IMR-90 (cell line): ENCODE measurements around the gene SLC2A14. TPM values are rescaled to one million over a fixed set of nuclear protein-coding genes. Genes with fewer than 3 reads are reported as not detected.

Experiments used
- ATAC-seq: fragments of 200-7000 bp; cut with Tn5 transposase; 2 replicates; pipeline ENCODE4 v1.9.1; 2020; ENCODE audit warnings: low read depth, mild to moderate bottlenecking, moderate library complexity
- BruUV-seq: library from RNA; stranded (reverse); fragments of 400-500 nt; replicated peaks from 2 replicates; lab custom pipeline; 2021; lab: Mats Ljungman, UMichigan
- CTCF ChIA-PET: fragments of 300-600 bp; formaldehyde crosslinking; extraction: SDS; loops from one replicate; lab custom pipeline; 2021; ENCODE audit warnings: antibody characterized with exemption; lab: Yijun Ruan, JAX
- POLR2A ChIA-PET: fragments of 300-600 bp; sonication (Branson Sonifier 250); formaldehyde crosslinking; loops from one replicate; lab custom pipeline; 2022; ENCODE audit warnings: antibody characterized with exemption; ENCODE audit not compliant: unreplicated experiment; lab: Charles Lee
- DNase-seq: peaks from one replicate; pipeline ENCODE4 v3.0.0; 2013
- H2AFZ ChIP-seq: replicated peaks from 2 replicates; pipeline ENCODE3; 2013; ENCODE audit warnings: low read length, mild to moderate bottlenecking; ENCODE audit not compliant: poor library complexity
- H2AK5ac ChIP-seq: 2 replicates; pipeline ENCODE4 v1.6.1; 2013; ENCODE audit warnings: low read depth, low read length, inconsistent platforms
- H2AK9ac ChIP-seq: replicated peaks from 2 replicates; pipeline ENCODE3; 2013; ENCODE audit warnings: mild to moderate bottlenecking, low read depth, low read length, moderate library complexity; ENCODE audit not compliant: poor library complexity
- H2BK120ac ChIP-seq: 2 replicates; pipeline ENCODE4 v1.6.1; 2013; ENCODE audit warnings: low read depth, low read length, inconsistent platforms
- H2BK15ac ChIP-seq: 3 replicates; pipeline ENCODE4 v1.6.1; 2013; ENCODE audit warnings: low read depth, low read length, inconsistent platforms
- H2BK20ac ChIP-seq: 2 replicates; pipeline ENCODE4 v1.6.1; 2013; ENCODE audit warnings: low read depth, mild to moderate bottlenecking, inconsistent platforms, low read length, moderate library complexity
- H2BK5ac ChIP-seq: 2 replicates; pipeline ENCODE4 v1.6.1; 2013; ENCODE audit warnings: mild to moderate bottlenecking, low read depth, low read length, inconsistent platforms; ENCODE audit not compliant: poor library complexity, severe bottlenecking
- H3K14ac ChIP-seq: replicated peaks from 2 replicates; pipeline ENCODE4 v1.6.1; 2013; ENCODE audit warnings: low read depth, low read length, inconsistent platforms
- H3K18ac ChIP-seq: 2 replicates; pipeline ENCODE4 v1.6.1; 2013; ENCODE audit warnings: low read depth, low read length, control low read depth
- H3K23ac ChIP-seq: 2 replicates; pipeline ENCODE4 v1.6.1; 2013; ENCODE audit warnings: low read depth, low read length, inconsistent platforms
- H3K27ac ChIP-seq: 2 replicates; pipeline ENCODE4 v1.5.1; 2013; ENCODE audit warnings: mild to moderate bottlenecking, control low read depth, low read length; ENCODE audit not compliant: insufficient read depth
- H3K27me3 ChIP-seq: 2 replicates; pipeline ENCODE4 v1.6.1; 2013; ENCODE audit warnings: low read length; ENCODE audit not compliant: control insufficient read depth, insufficient read depth
- H3K36me3 ChIP-seq: 2 replicates; pipeline ENCODE4 v1.6.1; 2013; ENCODE audit warnings: low read length, mixed read lengths; ENCODE audit not compliant: control insufficient read depth, insufficient read depth
- H3K4ac ChIP-seq: 2 replicates; pipeline ENCODE4 v1.6.1; 2013; ENCODE audit warnings: low read depth, low read length, inconsistent platforms
- H3K4me1 ChIP-seq: 2 replicates; pipeline ENCODE4 v1.6.1; 2013; ENCODE audit warnings: low read length, mixed read lengths; ENCODE audit not compliant: control insufficient read depth, insufficient read depth
- H3K4me2 ChIP-seq: 2 replicates; pipeline ENCODE4 v1.6.1; 2013; ENCODE audit warnings: low read depth, mild to moderate bottlenecking, control low read depth, low read length, moderate library complexity
- H3K4me3 ChIP-seq: 2 replicates; pipeline ENCODE4 v1.5.1; 2013; ENCODE audit warnings: low read depth, mild to moderate bottlenecking, control low read depth, low read length, moderate library complexity; ENCODE audit not compliant: insufficient read depth
- H3K56ac ChIP-seq: 2 replicates; pipeline ENCODE4 v1.6.1; 2013; ENCODE audit warnings: low read length, inconsistent platforms; ENCODE audit not compliant: insufficient read depth; ENCODE audit errors: extremely low read depth
- H3K79me1 ChIP-seq, 2 experiments: 2 replicates each; pipeline ENCODE4 v1.6.1; 2013; ENCODE audit warnings: low read length in 2 of 2, inconsistent platforms in 1 of 2, low read depth in 1 of 2
- H3K9ac ChIP-seq: 2 replicates; pipeline ENCODE4 v1.6.1; 2013; ENCODE audit warnings: low read depth, low read length, control low read depth
- H3K9me1 ChIP-seq: 2 replicates; pipeline ENCODE4 v1.6.1; 2013; ENCODE audit warnings: low read length, inconsistent platforms; ENCODE audit not compliant: insufficient read depth
- H3K9me3 ChIP-seq: 2 replicates; pipeline ENCODE4 v1.6.1; 2013; ENCODE audit warnings: low read length; ENCODE audit not compliant: control insufficient read depth, insufficient read depth
- H4K20me1 ChIP-seq: 2 replicates; pipeline ENCODE4 v1.6.1; 2013; ENCODE audit warnings: low read length, inconsistent platforms; ENCODE audit not compliant: insufficient read depth
- H4K5ac ChIP-seq: 2 replicates; pipeline ENCODE4 v1.6.1; 2013; ENCODE audit warnings: mild to moderate bottlenecking, low read depth, low read length, control low read depth
- H4K8ac ChIP-seq, 2 experiments: 2 replicates each; pipeline ENCODE4 v1.6.1; 2013; ENCODE audit warnings: low read depth in 2 of 2, low read length in 2 of 2, control low read depth in 1 of 2, inconsistent platforms in 1 of 2
- H4K91ac ChIP-seq: 2 replicates; pipeline ENCODE4 v1.6.1; 2013; ENCODE audit warnings: low read depth, low read length, inconsistent platforms; ENCODE audit not compliant: insufficient read depth
- CHD1 ChIP-seq: IDR thresholded peaks from 2 replicates; pipeline ENCODE4 v1.6.1; 2012; ENCODE audit warnings: low read depth, low read length, improper control_type of control experiment
- POLR2A ChIP-seq: IDR thresholded peaks from 2 replicates; pipeline ENCODE4 v1.6.1; 2012; ENCODE audit warnings: mild to moderate bottlenecking, low read depth, low read length
- RAD21 ChIP-seq: IDR thresholded peaks from 2 replicates; pipeline ENCODE4 v1.6.1; 2012; ENCODE audit warnings: low read length, improper control_type of control experiment
- RCOR1 ChIP-seq: IDR thresholded peaks from 2 replicates; pipeline ENCODE4 v1.6.1; 2012; ENCODE audit warnings: mild to moderate bottlenecking, low read length, improper control_type of control experiment; ENCODE audit not compliant: insufficient replicate concordance
- RFX5 ChIP-seq: IDR thresholded peaks from 2 replicates; pipeline ENCODE4 v1.8.0; 2012; ENCODE audit warnings: low read depth, mild to moderate bottlenecking, low read length, moderate library complexity
- SMC3 ChIP-seq: fragments of 150-350 bp; IDR thresholded peaks from 2 replicates; pipeline ENCODE4 v1.6.1; 2016; ENCODE audit warnings: low read depth, mild to moderate bottlenecking, antibody characterized with exemption, low read length, moderate library complexity
- USF2 ChIP-seq: fragments of 150-350 bp; IDR thresholded peaks from 2 replicates; pipeline ENCODE4 v1.6.1; 2017; ENCODE audit warnings: mild to moderate bottlenecking, antibody characterized with exemption, low read length, low read depth
- WGBS, 2 experiments: methylation state at CpG; one replicate each; pipeline versions ENCODE4 v1.1.5 to v1.1.7; 2013; ENCODE audit warnings: missing lambda C conversion rate in 2 of 2; ENCODE audit not compliant: insufficient read length in 1 of 2; ENCODE audit errors: extremely low coverage in 2 of 2; 5-methylcytosine and 5-hydroxymethylcytosine counted together
- dilution Hi-C: fragments of 300-500 bp; cut with HindIII; formaldehyde crosslinking; loops from one replicate; pipeline ENCODE4 v1.14.3; 2018; ENCODE audit warnings: low sequenced_read_pairs; ENCODE audit not compliant: unreplicated experiment
- in situ Hi-C: fragments of 300-500 bp; cut with MboI; formaldehyde crosslinking; loops from 3 replicates; pipeline ENCODE4 v1.14.3; 2019; ENCODE audit warnings: low sequenced_read_pairs, inconsistent platforms, mixed read lengths
- intact Hi-C: fragments of 100-400 bp; cut with micrococcal nuclease; formaldehyde crosslinking; loops from 2 replicates; pipeline ENCODE4 v1.10.0; 2022
- polyA plus RNA-seq, 3 experiments: library from polyadenylated mRNA; depleted of rRNA; stranded (reverse); fragments of >200 nt; gene quantifications; 2 replicates each; pipeline ENCODE4 v1.2.3, GENCODE V29; 2012; ENCODE audit warnings: low replicate concordance in 1 of 3
- total RNA-seq: library from RNA; depleted of rRNA; stranded (reverse); fragments of >200 nt; gene quantifications from 2 replicates; pipeline ENCODE4 v1.2.3, GENCODE V29; 2012
- TF ChIP-seq, protein P1 (sequence below): conservative IDR thresholded peaks from 2 replicates; pipeline ENCODE4 v1.5.1; 2012; ENCODE audit warnings: mild to moderate bottlenecking, low read depth, low read length, improper control_type of control experiment

SLC2A14 gene
- total and polyA plus RNA-seq, 2 of the 4 experiments (the other 2 are of a cell fraction) = 0.05 TPM; not detected in 1

DNA sequence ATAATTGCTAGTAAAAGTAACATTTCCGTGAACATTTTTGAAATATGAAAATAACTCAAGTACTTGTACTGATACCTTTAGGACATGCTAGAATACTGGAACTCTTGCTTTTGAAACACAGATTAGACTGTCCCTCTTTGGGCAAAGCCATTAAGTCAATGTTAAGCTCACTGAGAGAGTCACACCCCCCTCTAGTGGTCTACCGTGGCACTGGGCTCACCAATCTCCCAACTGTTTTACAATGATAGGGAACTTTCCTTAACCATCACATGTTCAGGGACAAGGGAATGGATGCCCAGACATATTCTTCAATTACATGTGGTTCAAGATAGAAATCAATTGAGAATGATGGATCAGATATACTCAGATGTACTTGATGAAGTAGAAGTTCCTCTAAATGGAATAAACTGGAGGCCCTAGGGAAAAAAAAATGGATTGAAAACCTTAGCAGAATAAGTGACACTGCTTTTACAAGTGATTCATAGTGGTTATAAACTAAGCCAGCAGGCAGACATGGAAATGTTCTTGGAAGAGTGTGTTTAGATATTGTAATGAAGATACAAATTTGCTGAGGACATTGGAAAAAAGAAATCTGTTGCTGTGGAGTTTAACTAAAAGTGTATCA is 65.7 kb downstream of the SLC2A14 start:
- no peak overlapping the region for H2BK5ac ChIP-seq
- no peaks in the 10 kb centered on the region for H3K79me1 ChIP-seq
- H3K36me3 ChIP-seq = no peaks in the 10 kb centered on the region
- H3K4me1 ChIP-seq = no peaks in the 10 kb centered on the region
- H3K4me2 ChIP-seq = no peak overlapping the region
- peak; percentile 97 for ATAC-seq
- no peaks in the 10 kb centered on the region for H4K20me1 ChIP-seq
- no peak overlapping the region for H2AK5ac ChIP-seq
- no peak overlapping the region for H3K27ac ChIP-seq
- whole genome bisulfite sequencing, 2 experiments = no CpG with 5 or more reads among the region's 2 CpGs
- no peak overlapping the region for H3K4ac ChIP-seq
- no peak overlapping the region for H2AK9ac ChIP-seq
- intact Hi-C loops = loop anchor here (1.0 to 2.0 kb wide), 3 partner anchors 130 to 586 kb away; no protein-coding TSS in a partner anchor
- no peak overlapping the region for H3K18ac ChIP-seq
- no peak overlapping the region for H4K5ac ChIP-seq
- no peak overlapping the region for H3K23ac ChIP-seq
- no peak overlapping the region for H2BK20ac ChIP-seq
- no peak overlapping the region for H3K9ac ChIP-seq
- POLR2A ChIA-PET = no interaction called here
- H3K4me3 ChIP-seq = no peak overlapping the region
- no TSS peak for BruUV-seq
- no peak overlapping the region for H2AFZ ChIP-seq
- no peaks in the 10 kb centered on the region for H3K27me3 ChIP-seq
- in situ Hi-C loops = loop anchor here (10.0 kb wide), 1 partner anchor 152 kb away; no protein-coding TSS in a partner anchor
- no peaks in the 10 kb centered on the region for H3K9me1 ChIP-seq
- H2BK15ac ChIP-seq = no peak overlapping the region
- dilution Hi-C loops = no loop called here
- no peaks in the 10 kb centered on the region for H3K9me3 ChIP-seq
- no peak overlapping the region for H3K14ac ChIP-seq
- no peak overlapping the region for H4K91ac ChIP-seq
- peak; percentile 43 for TF ChIP-seq SMC3
- no peak for TF ChIP-seq RFX5
- TF ChIP-seq RCOR1 = no peak
- no peak for TF ChIP-seq USF2
- TF ChIP-seq, protein P1, sequence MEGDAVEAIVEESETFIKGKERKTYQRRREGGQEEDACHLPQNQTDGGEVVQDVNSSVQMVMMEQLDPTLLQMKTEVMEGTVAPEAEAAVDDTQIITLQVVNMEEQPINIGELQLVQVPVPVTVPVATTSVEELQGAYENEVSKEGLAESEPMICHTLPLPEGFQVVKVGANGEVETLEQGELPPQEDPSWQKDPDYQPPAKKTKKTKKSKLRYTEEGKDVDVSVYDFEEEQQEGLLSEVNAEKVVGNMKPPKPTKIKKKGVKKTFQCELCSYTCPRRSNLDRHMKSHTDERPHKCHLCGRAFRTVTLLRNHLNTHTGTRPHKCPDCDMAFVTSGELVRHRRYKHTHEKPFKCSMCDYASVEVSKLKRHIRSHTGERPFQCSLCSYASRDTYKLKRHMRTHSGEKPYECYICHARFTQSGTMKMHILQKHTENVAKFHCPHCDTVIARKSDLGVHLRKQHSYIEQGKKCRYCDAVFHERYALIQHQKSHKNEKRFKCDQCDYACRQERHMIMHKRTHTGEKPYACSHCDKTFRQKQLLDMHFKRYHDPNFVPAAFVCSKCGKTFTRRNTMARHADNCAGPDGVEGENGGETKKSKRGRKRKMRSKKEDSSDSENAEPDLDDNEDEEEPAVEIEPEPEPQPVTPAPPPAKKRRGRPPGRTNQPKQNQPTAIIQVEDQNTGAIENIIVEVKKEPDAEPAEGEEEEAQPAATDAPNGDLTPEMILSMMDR = peak; percentile 78
- no peak for TF ChIP-seq CHD1
- TF ChIP-seq RAD21 = peak; percentile 67
- TF ChIP-seq POLR2A = no peak
- DNase-seq = peak; percentile 61
- no peak overlapping the region for H4K8ac ChIP-seq
- CTCF ChIA-PET = interaction anchor here (0.8 to 1.9 kb wide), 3 partner anchors 131 to 251 kb away, joined by 3 to 9 read pairs (median 3); no protein-coding TSS in a partner anchor
- no peak overlapping the region for H2BK120ac ChIP-seq
- H3K56ac ChIP-seq = no peak overlapping the region
